ENCODE data around the gene SOX6.

The SOX6 gene

GRCh38 chr11:16184588-16184987, 171.8 kb downstream of the SOX6 start:
- no peak for TF ChIP-seq EZH2phosphoT487 (IDR thresholded peaks at IDR 0.05; ENCODE audit: borderline replicate concordance)
- TF ChIP-seq CTCF (conservative IDR thresholded peaks at IDR 0.05; ENCODE audit: low read length) = no peak
- H2AFZ ChIP-seq (ENCODE audit: low read length) = no peak overlapping the region

GRCh38 chr11:16182553-16182952, 173.8 kb downstream of the SOX6 start:
- H3K79me2 ChIP-seq (ENCODE audit: insufficient read depth, low read length) = no peaks in the 10 kb centered on the region
- no peak overlapping the region for H3K4me2 ChIP-seq (ENCODE audit: low read depth, low read length, poor library complexity, severe bottlenecking)
- no peak overlapping the region for H3K9ac ChIP-seq (ENCODE audit: low read depth, low read length, poor library complexity, severe bottlenecking)
- H3K36me3 ChIP-seq (ENCODE audit: insufficient read depth, low read length) = no peaks in the 10 kb centered on the region
- H3K9me3 ChIP-seq (ENCODE audit: insufficient read depth, low read depth, low read length) = no peaks in the 10 kb centered on the region
- H3K4me1 ChIP-seq (ENCODE audit: insufficient read depth, low read length, poor library complexity, severe bottlenecking) = no peaks in the 10 kb centered on the region
- no peaks in the 10 kb centered on the region for H3K9me2 ChIP-seq (replicated peaks; ENCODE audit: low read depth, low read length)
- H4K20me1 ChIP-seq (ENCODE audit: insufficient read depth, low read length, poor library complexity, severe bottlenecking) = no peaks in the 10 kb centered on the region
- H3K4me3 ChIP-seq (ENCODE audit: low read length, poor library complexity, severe bottlenecking) = no peak overlapping the region
- no peak overlapping the region for H2AFZ ChIP-seq (ENCODE audit: low read length)
- TF ChIP-seq CTCF (conservative IDR thresholded peaks at IDR 0.05; ENCODE audit: low read length) (no peak), EZH2phosphoT487 (IDR thresholded peaks at IDR 0.05; ENCODE audit: borderline replicate concordance) (no peak)
- H3K27me3 ChIP-seq (ENCODE audit: insufficient read depth, low read length, poor library complexity, severe bottlenecking) = no peaks in the 10 kb centered on the region
- no peaks in the 10 kb centered on the region for H3F3A ChIP-seq (ENCODE audit: low read depth)

More at GRCh38 chr11:16184588-16184987, 171.8 kb downstream of the SOX6 start:
- no peaks in the 10 kb centered on the region for H3K27me3 ChIP-seq (ENCODE audit: insufficient read depth, low read length, poor library complexity, severe bottlenecking)
- H3K9me2 ChIP-seq (replicated peaks; ENCODE audit: low read depth, low read length) = no peaks in the 10 kb centered on the region
- H3K4me3 ChIP-seq (ENCODE audit: low read length, poor library complexity, severe bottlenecking) = no peak overlapping the region
- no peaks in the 10 kb centered on the region for H4K20me1 ChIP-seq (ENCODE audit: insufficient read depth, low read length, poor library complexity, severe bottlenecking)
- no peaks in the 10 kb centered on the region for H3K4me1 ChIP-seq (ENCODE audit: insufficient read depth, low read length, poor library complexity, severe bottlenecking)
- H3K4me2 ChIP-seq (ENCODE audit: low read depth, low read length, poor library complexity, severe bottlenecking) = no peak overlapping the region
- no peaks in the 10 kb centered on the region for H3F3A ChIP-seq (ENCODE audit: low read depth)
- no peaks in the 10 kb centered on the region for H3K9me3 ChIP-seq (ENCODE audit: insufficient read depth, low read depth, low read length)
- no peaks in the 10 kb centered on the region for H3K36me3 ChIP-seq (ENCODE audit: insufficient read depth, low read length)
- H3K79me2 ChIP-seq (ENCODE audit: insufficient read depth, low read length) = no peaks in the 10 kb centered on the region
- H3K9ac ChIP-seq (ENCODE audit: low read depth, low read length, poor library complexity, severe bottlenecking) = no peak overlapping the region

GRCh38 chr11:16180868-16181267, 175.5 kb downstream of the SOX6 start:
- Histone ChIP-seq H2AFZ (ENCODE audit: low read length) (no peak overlapping the region), H3K4me1 (ENCODE audit: insufficient read depth, low read length, poor library complexity, severe bottlenecking) (no peaks in the 10 kb centered on the region), H4K20me1 (ENCODE audit: insufficient read depth, low read length, poor library complexity, severe bottlenecking) (no peaks in the 10 kb centered on the region), H3K9me2 (replicated peaks; ENCODE audit: low read depth, low read length) (no peaks in the 10 kb centered on the region), H3K79me2 (ENCODE audit: insufficient read depth, low read length) (no peaks in the 10 kb centered on the region), H3F3A (ENCODE audit: low read depth) (no peaks in the 10 kb centered on the region), H3K9me3 (ENCODE audit: insufficient read depth, low read depth, low read length) (no peaks in the 10 kb centered on the region), H3K27me3 (ENCODE audit: insufficient read depth, low read length, poor library complexity, severe bottlenecking) (no peaks in the 10 kb centered on the region), H3K4me3 (ENCODE audit: low read length, poor library complexity, severe bottlenecking) (no peak overlapping the region), H3K4me2 (ENCODE audit: low read depth, low read length, poor library complexity, severe bottlenecking) (no peak overlapping the region), H3K36me3 (ENCODE audit: insufficient read depth, low read length) (no peaks in the 10 kb centered on the region), H3K9ac (ENCODE audit: low read depth, low read length, poor library complexity, severe bottlenecking) (no peak overlapping the region)
- TF ChIP-seq EZH2phosphoT487 (IDR thresholded peaks at IDR 0.05; ENCODE audit: borderline replicate concordance) (no peak), CTCF (conservative IDR thresholded peaks at IDR 0.05; ENCODE audit: low read length) (no peak)

Measured in Loucy (cell line).